OCI-LY7 (cell line): Measurements from ENCODE around the gene CSHL1. TPM values are rescaled to one million over a fixed set of nuclear protein-coding genes. Genes with fewer than 3 reads are reported as not detected.
"Not testable (repeated sequence)": the region's sequence is repeated elsewhere in the genome, so short reads cannot be mapped to it uniquely, and the experiment has no call there.

Experiments
- BruUV-seq: library from RNA; stranded (reverse); fragments of 400-500 nt; replicated peaks from 2 replicates; lab custom pipeline; 2021; lab: Mats Ljungman, UMichigan
- CTCF ChIA-PET: fragments of 300-600 bp; sonication (Branson Sonifier 250); formaldehyde crosslinking; loops from one replicate; lab custom pipeline; 2022; ENCODE audit warnings: antibody characterized with exemption; ENCODE audit not compliant: unreplicated experiment; lab: Charles Lee
- POLR2A ChIA-PET: fragments of 300-600 bp; sonication (Branson Sonifier 250); formaldehyde crosslinking; loops from one replicate; lab custom pipeline; 2022; ENCODE audit warnings: antibody characterized with exemption; lab: Charles Lee
- DNase-seq: peaks from one replicate; pipeline ENCODE4 v3.0.0-alpha.2; 2015; ENCODE audit warnings: low spot score
- H2AFZ ChIP-seq: fragments of 200-600 bp; sonication (generic), shearing (Covaris generic); 2 replicates; pipeline ENCODE4 v1.6.1; 2014; ENCODE audit warnings: mild to moderate bottlenecking, antibody characterized with exemption, low read length, moderate library complexity
- H3K27ac ChIP-seq: fragments of 200-600 bp; sonication (generic); 2 replicates; pipeline ENCODE4 v1.5.1; 2014; ENCODE audit warnings: mixed run types, low read depth, mild to moderate bottlenecking, moderate library complexity, low read length, inconsistent platforms; ENCODE audit not compliant: poor library complexity, severe bottlenecking
- H3K36me3 ChIP-seq: fragments of 200-600 bp; sonication (generic); 2 replicates; pipeline ENCODE4 v1.6.1; 2014; ENCODE audit warnings: mild to moderate bottlenecking, antibody characterized with exemption, low read length, moderate library complexity, mixed read lengths; ENCODE audit not compliant: insufficient read depth
- H3K4me1 ChIP-seq: fragments of 200-600 bp; sonication (generic); 2 replicates; pipeline ENCODE4 v1.5.1; 2014; ENCODE audit warnings: mild to moderate bottlenecking, low read length; ENCODE audit not compliant: insufficient read depth, poor library complexity, severe bottlenecking
- H3K4me2 ChIP-seq: fragments of 200-600 bp; sonication (generic); 2 replicates; pipeline ENCODE4 v1.6.1; 2014; ENCODE audit warnings: mild to moderate bottlenecking, low read length
- H3K4me3 ChIP-seq: fragments of 200-600 bp; sonication (generic); 2 replicates; pipeline ENCODE4 v1.5.1; 2014; ENCODE audit warnings: mild to moderate bottlenecking, low read depth, low read length; ENCODE audit not compliant: poor library complexity, severe bottlenecking
- H3K79me2 ChIP-seq: fragments of 200-600 bp; sonication (generic); 2 replicates; pipeline ENCODE4 v1.6.1; 2016; ENCODE audit warnings: low read depth, mild to moderate bottlenecking, low read length, moderate library complexity, mixed read lengths; ENCODE audit not compliant: insufficient read depth
- H3K9me2 ChIP-seq: fragments of 200-600 bp; sonication (generic); 2 replicates; pipeline ENCODE4 v1.6.1; 2016; ENCODE audit warnings: mild to moderate bottlenecking, low read length, mixed read lengths; ENCODE audit not compliant: insufficient read depth
- H3K9me3 ChIP-seq: fragments of 200-600 bp; sonication (generic); 2 replicates; pipeline ENCODE4 v1.6.1; 2014; ENCODE audit warnings: mild to moderate bottlenecking, mixed run types, low read length, mixed read lengths
- H4K20me1 ChIP-seq: fragments of 200-600 bp; sonication (generic); 2 replicates; pipeline ENCODE4 v1.6.1; 2014; ENCODE audit warnings: mild to moderate bottlenecking, antibody characterized with exemption, low read length, moderate library complexity, mixed read lengths; ENCODE audit not compliant: insufficient read depth
- CTCF ChIP-seq: fragments of 200-600 bp; sonication (generic); conservative IDR thresholded peaks from 2 replicates; pipeline ENCODE4 v1.5.1; 2014; ENCODE audit warnings: mild to moderate bottlenecking, antibody characterized with exemption, low read length, moderate library complexity, mixed read lengths
- intact Hi-C: fragments of 100-400 bp; cut with micrococcal nuclease; formaldehyde crosslinking; loops from one replicate; pipeline ENCODE4 v1.10.0; 2022; ENCODE audit not compliant: unreplicated experiment
- total RNA-seq, 2 experiments: library from RNA; depleted of rRNA in 1 of 2; stranded (reverse); fragments of >200 nt in 1 of 2; shearing (Covaris generic) in 1 of 2; gene quantifications; 2 replicates each; pipeline ENCODE4 v1.2.3, GENCODE V29; 2014 to 2022

The CSHL1 gene
- total RNA-seq, 2 experiments from 2014 or later: not detected

GRCh38 chr17:63907161-63907778 is 3.8 kb downstream of the CSHL1 start:
- H3K79me2 ChIP-seq, H3K9me3 ChIP-seq, H3K4me1 ChIP-seq, H3K9me2 ChIP-seq, H4K20me1 ChIP-seq, CTCF ChIA-PET, H3K27ac ChIP-seq, intact Hi-C loops, BruUV-seq, H3K4me2 ChIP-seq, H3K4me3 ChIP-seq, H3K36me3 ChIP-seq, H2AFZ ChIP-seq: not testable (repeated sequence)
- POLR2A ChIA-PET: interaction anchor here (0.6 kb wide), 1 partner anchor 73 kb away, joined by 6 read pairs; no protein-coding TSS in a partner anchor
- peak; percentile 59 for TF ChIP-seq CTCF
- DNase-seq: peak; percentile 20

DNA sequence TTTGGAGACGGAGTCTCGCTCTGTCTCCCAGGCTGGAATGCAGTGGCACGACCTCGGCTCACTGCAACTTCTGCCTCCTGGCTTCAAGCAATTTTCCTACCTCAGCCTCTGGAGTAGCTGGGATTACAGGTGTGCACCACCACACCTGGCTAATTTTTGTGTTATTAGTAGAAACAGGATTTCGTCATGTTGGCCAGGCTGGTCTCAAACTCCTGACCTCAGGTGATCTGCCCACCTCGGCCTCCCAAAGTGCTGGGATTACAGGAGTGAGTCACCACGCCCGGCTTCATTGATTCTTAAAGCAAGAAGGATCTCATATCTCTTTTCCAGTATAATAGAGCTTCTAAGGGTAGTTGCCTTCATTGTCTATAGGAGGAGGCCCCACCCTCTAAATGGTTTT is 6.3 kb downstream of the CSHL1 start:
- intact Hi-C loops, BruUV-seq, H3K9me2 ChIP-seq, H3K9me3 ChIP-seq, DNase-seq, H3K4me2 ChIP-seq, H3K4me1 ChIP-seq, H3K79me2 ChIP-seq, H2AFZ ChIP-seq, H4K20me1 ChIP-seq, H3K27ac ChIP-seq, H3K4me3 ChIP-seq, H3K36me3 ChIP-seq, CTCF ChIA-PET: not testable (repeated sequence)
- POLR2A ChIA-PET: interaction anchor here (1.2 kb wide), 1 partner anchor 41 kb away, joined by 3 read pairs; no protein-coding TSS in a partner anchor

GRCh38 chr17:63903787-63904201 is 7.3 kb downstream of the CSHL1 start:
- CTCF ChIA-PET, H3K27ac ChIP-seq, H3K9me3 ChIP-seq, H3K4me3 ChIP-seq, BruUV-seq, POLR2A ChIA-PET, intact Hi-C loops, H3K79me2 ChIP-seq, H3K4me2 ChIP-seq, H3K36me3 ChIP-seq, H3K9me2 ChIP-seq, H2AFZ ChIP-seq, H3K4me1 ChIP-seq, H4K20me1 ChIP-seq: not testable (repeated sequence)
- DNase-seq: peak; percentile 52
- TF ChIP-seq CTCF: peak; percentile 68

DNA sequence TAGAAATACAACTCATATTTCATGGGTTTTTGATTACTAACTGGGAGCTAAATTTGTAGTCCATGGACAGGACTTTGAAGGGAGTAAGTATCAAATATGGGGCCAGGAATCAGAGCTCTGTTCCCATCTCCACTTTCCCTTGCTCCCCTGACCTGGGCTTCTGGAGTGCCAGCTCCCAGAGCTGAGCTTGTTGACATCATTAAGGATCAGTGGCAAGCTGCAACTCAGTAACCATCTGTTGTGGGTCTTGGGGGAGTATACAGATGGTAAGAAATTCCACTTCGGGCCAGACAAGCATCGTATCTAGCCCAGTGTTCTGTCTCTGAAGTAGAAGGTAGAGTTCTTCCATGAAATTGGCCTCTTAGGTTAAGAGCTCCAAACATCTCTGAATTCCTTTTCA is 9.1 kb downstream of the CSHL1 start:
- DNase-seq, H4K20me1 ChIP-seq, H3K9me3 ChIP-seq, H3K4me2 ChIP-seq, H3K27ac ChIP-seq, H3K4me3 ChIP-seq, H3K79me2 ChIP-seq, CTCF ChIA-PET, BruUV-seq, H2AFZ ChIP-seq, H3K36me3 ChIP-seq, POLR2A ChIA-PET, H3K4me1 ChIP-seq, intact Hi-C loops, H3K9me2 ChIP-seq: not testable (repeated sequence)

DNA sequence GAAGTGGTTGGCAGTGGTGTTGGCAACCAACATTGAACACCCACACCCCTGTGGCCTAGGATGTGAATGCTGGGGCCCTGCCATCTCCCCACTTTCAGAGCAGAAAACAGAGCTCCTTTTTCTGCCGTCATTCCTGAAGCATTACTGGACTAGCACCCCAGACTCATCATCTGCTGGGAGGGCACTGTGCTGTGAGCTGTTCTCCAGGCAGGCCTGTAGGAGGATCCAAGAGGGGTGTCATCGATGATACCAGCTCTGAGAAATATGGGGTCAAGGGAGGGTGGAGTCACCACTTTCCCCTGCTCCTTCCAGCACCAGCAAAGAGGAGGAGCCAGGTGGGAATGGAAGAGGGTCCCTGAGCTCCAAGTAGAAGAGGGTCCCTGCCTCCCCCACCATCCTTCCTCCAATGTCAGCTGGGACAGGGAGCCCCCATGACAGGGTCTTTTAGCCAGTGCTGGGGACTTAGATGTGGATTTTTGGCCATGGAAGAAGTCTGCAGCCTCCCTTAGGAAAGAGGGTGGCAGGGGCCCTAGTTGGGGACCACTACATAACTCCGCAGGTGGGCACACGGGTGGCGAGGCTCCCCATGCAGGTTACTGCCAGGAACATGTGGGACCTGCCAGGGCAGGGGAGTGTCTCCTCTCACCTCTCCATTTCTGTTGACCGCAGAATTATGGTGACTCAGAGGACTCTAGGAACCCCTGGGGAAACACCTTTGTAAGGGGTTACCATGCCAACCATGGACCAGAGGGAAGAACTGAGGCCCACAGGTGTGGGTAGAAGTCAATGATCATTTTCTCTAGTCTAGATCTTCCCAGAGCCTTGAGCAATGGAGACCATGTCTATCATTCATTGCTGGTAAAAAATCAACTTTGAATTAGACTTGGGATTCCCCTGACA is 11.9 kb downstream of the CSHL1 start:
- H3K9me3 ChIP-seq, H3K4me3 ChIP-seq, H4K20me1 ChIP-seq, intact Hi-C loops, H3K4me2 ChIP-seq, H3K9me2 ChIP-seq, DNase-seq, BruUV-seq, H3K27ac ChIP-seq, POLR2A ChIA-PET, H3K36me3 ChIP-seq, H3K79me2 ChIP-seq, H3K4me1 ChIP-seq, CTCF ChIA-PET, H2AFZ ChIP-seq: not testable (repeated sequence)
